Anterior cingulate cortex (tissue), 58 donors: Measurements from ENCODE around the gene INPP5K.
"Not testable (repeated sequence)": the region's sequence is repeated elsewhere in the genome, so short reads cannot be mapped to it uniquely, and the experiment has no call there.

Experiments used
- DNase-seq, 58 donors: peaks; one replicate each; lab custom pipeline; 2025; lab: John Stamatoyannopoulos, UW

Gene INPP5K

DNA sequence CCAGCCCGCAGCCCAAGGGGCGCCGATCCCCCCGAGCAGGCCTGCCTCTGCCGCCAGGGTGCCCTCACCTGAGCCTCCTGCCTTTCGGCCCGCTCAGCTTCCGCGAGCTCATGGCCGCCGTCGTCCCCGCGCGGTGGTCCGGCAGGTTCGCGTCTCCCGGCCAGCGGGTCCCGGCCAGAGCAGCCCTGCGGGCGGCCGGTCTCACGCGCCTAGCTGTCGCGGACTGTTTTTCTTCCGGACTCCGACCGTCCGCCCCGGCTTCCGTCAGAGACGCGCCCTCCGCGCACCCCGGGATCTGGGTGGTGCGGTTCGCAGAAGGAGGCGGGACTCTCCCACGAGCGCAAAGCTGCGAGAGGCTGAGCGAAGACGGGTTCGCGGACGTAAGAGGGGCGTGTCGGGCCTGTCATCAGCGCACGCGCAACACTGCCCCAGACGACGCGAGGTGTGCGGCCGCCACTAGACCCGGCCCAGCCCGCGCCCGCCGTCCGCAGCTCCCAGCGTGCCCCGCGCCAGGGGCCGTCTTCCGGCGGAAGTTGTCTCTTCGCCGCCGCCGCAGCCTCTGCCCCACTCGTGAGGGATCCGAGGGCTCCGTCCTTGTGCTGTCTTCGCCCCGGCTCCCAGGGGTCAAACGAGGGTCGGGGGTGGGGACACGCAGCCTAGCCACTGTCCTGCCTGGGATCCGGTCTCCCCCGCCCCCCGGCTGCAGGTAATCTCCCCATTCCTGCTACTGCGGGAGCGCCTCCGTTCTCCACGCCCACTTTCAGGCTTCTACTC is at the start of gene INPP5K:
Gene INPP5K, minus strand, starts transcription at position 225 of the 774 bp plus-strand sequence. Its CDS starts 113 bp downstream, at position 112.
- DNase-seq: peak; percentile 81 to 99 (median 98)

DNA sequence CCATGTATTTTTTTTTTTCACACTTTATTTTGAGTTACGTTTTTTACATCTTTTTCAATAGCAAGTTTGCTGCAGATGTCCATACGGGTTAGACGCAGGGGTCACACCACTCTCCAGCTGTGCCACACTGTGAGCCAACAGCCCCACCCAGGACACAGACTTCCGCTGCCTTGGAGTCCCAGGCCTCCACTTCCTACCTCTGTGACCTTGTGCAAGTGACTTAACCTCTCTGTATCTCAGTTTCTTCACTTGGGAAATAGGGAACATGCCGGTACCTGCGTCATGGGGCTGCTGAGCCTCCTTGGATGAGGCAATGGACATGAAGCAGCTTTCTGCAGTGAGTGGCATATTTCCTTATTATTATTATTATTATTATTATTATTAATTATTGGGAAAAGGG is 49.5 kb upstream of the INPP5K start:
- no peak for DNase-seq

DNA sequence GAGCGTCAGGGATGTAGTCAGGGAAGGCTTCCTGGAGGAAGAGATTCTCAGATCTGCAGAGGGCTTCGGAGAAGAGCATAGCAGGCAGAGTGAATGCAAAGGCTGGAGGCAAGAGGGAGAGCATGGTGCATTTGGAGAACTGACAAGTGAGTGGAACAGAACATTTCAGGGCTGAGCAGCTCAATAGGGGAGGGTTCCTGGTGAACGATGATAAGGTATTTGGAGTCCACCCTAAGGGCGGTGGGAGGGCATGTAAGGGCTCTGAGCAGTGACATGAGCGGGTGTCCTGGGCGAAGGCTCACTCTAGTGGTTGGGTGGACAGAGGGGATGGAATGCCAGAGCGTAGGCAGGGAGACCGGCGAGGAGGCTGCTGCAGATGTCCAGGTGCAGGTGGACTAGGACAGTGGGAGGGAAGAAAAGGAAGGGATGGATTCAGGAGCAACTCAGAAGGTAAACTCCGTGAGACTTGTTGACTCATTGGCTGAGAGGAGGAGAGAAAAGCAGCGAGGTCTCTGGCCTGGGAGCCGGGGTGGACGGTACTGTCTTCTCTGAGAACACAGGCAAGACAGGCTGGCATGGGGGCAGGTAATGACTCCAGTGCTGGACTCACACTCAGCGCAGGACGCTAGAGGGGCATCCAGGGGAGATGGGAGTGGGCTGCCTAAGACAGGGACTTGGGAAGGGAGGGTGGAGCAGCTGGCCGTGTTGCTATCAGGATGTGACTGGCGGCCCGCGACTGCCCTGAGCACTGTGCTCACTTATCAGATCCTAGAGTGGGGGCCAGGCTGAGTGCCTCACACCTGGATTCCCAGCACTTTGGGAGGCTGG is 47.6 kb upstream of the INPP5K start:
- no peak for DNase-seq

GRCh38 chr17:1563471-1563785 is 47.0 kb upstream of the INPP5K start:
- not testable (repeated sequence) for DNase-seq

DNA sequence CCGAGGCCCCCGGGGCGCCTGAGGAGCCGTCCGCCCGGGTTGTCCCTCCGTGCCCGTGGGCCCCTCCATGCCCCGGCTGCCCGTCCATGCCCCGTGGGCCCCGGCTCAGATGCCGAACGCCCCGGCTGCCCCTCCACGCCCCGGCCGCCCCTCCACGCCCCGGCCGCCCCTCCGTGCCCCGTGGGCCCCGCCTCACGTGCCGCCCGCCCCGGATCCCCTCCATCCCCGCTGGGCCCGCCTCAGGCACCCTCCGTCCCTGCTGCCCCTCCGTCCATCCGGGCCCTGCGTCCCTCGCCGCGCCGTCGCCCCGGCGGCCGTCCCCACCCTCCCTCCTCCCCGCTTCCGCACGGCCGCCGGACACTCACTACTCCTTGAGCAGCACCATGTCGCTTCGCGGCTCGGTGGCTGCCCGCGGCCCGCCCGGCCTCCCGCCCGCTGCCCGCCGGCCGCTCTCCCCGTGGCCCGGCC is 45.8 kb upstream of the INPP5K start:
- DNase-seq: peak in 15 of 58 donors; percentile 35 to 71 (median 64)

DNA sequence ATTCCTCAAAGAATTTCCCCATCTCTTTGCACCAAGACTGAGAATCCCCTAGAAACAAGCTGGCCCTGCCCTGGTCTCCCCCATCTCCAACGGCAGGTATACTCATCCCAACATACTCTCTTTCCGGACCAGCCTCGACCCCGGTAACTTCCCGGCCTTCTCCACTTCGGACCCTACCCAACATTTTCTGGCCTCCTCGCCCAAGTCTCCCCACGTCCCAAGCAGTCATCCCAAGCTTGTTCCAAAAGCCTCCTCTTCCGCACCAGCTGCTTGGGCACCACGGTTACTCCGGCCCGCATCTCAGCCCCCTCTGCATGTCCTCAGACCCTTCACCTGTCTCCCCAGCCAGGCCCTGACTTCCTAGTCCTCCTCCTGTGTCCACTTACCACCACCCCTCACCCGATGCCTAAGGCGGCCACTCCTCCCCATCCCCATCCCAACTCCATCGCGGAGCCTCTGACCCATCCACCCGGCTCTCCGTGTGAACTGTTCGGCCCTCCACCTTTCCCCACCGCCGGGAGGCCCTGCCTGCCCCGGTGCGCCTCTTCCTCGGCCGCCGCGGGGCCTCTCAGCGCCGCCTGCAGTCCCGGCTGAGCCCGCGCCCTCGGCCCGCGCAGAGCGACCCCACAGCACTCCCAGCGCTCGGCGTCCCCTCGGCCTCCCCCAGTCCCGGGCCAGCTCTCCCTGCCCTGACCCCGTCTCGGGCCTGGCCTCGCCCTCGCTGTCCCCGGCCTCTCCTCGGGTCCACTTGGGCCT is 45.2 kb upstream of the INPP5K start:
- DNase-seq: peak in 1 of 58 donors; percentile 28

- no peak for DNase-seq
Observed at GRCh38 chr17:1560858-1561355, 44.5 kb upstream of the INPP5K start.

GRCh38 chr17:1560101-1560857 is 43.9 kb upstream of the INPP5K start:
- no peak for DNase-seq

DNA sequence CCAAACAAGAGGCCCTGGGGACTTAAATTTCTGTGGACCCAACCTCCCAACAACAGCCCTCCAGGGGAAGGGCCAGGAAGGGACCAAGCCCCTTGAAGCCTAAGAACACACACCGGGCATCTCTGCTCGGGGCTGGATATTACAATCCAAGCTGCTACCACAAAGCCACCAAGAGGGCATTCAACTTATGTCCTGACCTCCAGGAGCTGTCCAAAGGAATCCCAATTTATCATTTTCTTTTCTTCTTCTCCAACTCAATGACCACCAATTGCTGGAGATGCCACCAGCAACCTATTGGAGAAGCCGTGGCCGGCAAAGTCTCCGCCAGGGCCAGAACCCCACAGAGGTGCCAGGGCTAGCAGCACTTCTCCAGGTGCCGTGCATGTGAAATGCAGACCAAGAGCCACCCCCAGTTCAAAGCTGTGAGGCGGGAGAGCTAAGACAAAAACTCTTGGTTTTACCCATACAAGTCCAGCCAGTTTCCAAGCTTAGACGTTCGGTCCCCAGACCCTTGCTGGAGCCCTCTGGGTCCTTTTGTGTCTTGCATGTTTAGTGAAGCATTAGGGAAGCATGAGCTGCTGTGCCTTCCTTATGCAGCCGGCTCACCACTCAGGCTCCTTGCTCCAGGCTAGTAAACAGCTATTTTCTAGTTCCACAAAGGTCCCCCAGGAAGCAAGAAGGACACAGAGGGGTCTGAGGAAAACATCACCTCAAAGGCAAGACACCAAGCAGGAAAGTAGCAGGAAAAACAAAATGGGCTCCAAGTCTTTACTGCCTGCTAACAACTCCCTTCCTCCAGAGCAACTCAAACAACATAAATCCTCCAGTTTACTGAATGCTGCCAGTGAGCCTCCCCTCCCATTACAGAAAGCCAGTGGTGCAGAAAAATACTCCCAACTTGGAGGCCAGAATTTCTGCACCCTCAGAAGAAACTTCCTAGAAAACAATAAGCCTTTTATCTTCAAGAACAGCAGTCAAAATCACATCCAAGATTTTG is 42.9 kb upstream of the INPP5K start:
- no peak for DNase-seq

DNA sequence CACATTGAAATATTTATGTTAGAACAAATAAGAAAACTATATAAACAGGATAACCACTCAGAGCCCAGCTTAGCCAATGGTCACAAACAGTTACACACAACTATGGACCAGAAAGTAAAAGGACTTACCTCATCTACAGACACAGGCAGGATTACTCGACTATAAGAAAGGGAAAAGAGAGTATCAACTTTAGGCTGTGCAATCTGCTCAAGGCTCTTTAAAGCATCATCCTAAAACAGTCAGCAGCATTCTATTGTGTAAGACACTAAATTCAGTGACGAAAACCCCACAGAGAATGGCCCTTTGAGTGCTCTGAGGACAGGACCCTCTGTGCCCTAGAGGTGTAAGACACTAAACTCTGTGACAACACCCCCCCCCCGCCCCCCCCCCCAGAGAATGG is 42.0 kb upstream of the INPP5K start:
- DNase-seq: no peak

DNA sequence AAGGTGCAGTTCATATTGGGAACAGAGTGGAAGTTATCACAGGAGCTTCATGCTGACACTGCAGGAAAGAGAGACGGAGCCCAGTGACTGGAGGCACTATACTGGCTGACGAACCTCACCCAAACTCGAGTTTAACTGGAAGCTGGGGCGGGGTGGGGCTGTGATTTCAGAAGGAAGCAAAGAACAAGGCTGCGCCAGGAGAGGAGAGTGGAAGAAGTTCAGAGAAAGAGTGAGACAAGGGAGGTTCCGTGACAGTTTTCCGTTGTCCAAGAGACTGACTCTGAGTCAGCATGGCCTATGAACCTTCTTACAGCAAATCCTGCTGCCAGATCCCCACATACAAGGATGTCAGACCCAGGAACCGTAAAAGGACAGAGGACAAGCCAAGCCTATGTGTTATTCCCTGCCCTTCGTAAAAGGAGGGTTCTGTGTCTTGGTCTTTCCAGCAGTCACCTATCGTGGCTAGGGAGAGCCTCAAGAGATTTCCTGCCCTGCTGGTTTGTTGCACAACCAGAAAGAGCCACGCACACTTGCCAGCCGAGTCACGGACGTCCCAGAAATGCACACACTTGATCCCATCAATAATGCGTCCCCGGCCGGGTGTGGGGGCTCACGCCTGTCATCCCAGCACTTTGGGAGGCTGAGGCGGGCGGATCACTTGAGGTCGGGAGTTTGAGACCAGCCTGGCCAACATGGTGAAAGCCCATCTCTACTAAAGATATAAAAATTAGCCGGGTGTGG is 41.1 kb upstream of the INPP5K start:
- DNase-seq: no peak

DNA sequence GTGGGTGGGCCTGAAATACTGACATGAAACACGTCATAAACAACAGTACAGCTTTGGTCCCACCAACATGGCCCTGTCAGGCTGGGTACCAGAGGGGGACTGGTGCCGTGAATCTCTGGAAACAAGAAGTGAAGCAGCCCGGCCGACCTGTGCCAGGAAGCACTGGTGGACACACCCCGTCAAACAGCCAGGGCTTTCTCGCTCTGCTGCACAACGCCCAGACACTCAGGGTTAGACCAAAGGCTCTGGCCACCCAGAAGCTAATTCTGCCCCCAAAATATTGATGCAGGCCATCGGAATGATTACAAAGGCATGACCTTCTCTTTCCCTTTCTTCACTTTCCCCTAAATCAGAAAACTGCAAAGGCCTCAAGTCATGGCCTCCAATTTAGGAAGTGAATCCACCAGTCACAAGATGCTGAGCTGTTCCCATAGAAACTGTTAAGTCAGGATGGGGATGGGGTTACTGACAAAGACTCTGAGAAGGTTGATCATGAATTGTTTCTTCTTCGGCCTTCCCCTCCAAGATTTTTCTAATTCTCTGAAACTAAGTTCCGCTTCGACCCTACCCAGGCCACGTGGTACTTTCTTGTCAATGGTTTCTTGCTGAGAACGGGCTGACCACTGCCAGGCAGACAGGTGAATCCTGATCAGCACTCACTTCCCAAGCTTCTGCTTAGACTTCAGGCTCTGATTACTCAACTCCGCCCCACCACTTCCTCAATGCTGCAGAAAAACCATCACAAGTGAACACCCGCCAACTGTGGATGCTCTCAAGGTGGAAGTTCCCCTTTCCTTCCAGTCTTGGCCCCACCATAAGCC is 39.4 kb upstream of the INPP5K start:
- peak in 5 of 58 donors; percentile 22 to 44 (median 29) for DNase-seq

- no peak for DNase-seq
Observed at GRCh38 chr17:1554751-1555540, 38.5 kb upstream of the INPP5K start.

DNA sequence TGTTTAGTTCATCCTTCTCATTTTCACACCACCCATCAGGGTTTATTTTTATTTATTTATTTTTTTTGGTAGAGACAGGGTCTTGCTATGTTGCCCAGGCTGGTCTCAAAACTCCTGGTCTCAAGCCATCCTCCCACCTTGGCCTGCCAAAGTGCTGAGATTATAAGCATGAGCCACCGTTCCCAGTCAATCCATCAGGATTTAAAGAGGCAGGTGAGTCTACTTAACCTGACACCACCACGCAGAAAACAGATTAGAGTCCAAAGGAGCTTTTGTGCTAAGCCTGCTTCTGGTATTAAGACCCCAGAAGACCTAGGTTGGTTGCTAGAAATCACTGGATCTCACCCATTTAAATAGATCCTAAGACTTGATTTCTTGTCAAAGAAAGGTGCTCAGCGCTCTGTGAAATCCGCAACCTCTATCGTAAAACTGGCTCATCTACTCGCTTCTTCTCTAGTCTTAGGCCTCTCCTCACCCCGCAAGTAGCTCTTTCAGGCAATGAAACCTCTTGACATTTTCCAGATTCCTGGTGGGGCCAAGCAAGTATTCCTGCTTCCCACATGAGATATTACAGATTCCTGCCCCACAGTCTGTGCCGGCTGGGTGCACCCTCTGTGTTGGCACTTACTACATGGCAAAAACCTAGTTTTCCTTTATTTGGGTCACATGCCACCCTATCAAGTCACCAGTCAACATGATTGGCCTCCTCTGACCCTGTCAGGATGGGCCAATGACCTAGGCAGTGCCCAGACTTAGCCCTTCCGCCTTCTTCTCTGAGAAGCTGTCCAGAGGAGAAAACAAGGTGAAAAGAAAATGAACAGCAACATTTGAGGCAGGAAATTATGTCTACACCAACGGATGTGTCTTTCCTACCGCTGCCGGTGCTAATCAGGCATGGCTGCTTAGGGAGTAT is 37.2 kb upstream of the INPP5K start:
- DNase-seq: no peak

DNA sequence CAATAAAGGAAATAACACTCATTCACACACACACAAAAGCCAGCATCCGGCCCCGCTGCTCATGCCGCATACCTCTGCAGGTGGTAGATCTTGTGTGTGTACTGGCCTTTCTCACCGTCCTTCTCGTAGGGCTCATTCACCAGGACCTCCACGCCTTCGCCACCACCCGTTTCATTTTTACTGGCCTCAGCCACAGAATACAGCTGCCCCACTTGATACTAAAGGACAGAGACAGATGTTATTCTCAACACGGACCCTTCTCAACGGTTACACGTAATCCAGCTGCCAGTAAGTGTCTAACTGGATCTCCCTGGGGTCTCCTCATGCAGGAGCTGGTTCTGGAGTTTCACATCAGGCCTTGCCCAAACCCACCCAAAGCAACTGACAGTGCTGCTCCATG is 36.5 kb upstream of the INPP5K start:
- no peak for DNase-seq
